HL-60 (cell line): ENCODE results near the gene ZNF490.
A peak's percentile ranks its signal among the peaks of the same experiment; 100 is the strongest.

ENCODE experiments used
- DNase-seq, 2 experiments: peaks; one replicate each; pipeline ENCODE4 v3.0.0-alpha.2; 2010 to 2020; ENCODE audit warnings: low read depth in 1 of 2, low spot score in 1 of 2
- H3K27ac ChIP-seq: fragments of 250-450 bp; sonication (Bioruptor Pico); replicated peaks from 2 replicates; pipeline ENCODE4 v1.5.1; 2020; ENCODE audit warnings: mild to moderate bottlenecking, moderate library complexity
- H3K27me3 ChIP-seq: fragments of 250-450 bp; sonication (Bioruptor Pico); 2 replicates; pipeline ENCODE4 v1.5.1; 2021; ENCODE audit warnings: mild to moderate bottlenecking, moderate library complexity; ENCODE audit not compliant: insufficient read depth, poor library complexity, severe bottlenecking
- H3K4me3 ChIP-seq: replicated peaks from 2 replicates; pipeline ENCODE4 v1.5.1; 2011; ENCODE audit warnings: mild to moderate bottlenecking, control low read depth, low read length; ENCODE audit not compliant: insufficient read depth
- GABPA ChIP-seq: IDR thresholded peaks from 2 replicates; pipeline ENCODE4 v1.6.1; 2012; ENCODE audit warnings: low read depth
- POLR2AphosphoS5 ChIP-seq: IDR thresholded peaks from 2 replicates; pipeline ENCODE4 v1.6.1; 2012; ENCODE audit warnings: low read depth
- SPI1 ChIP-seq: IDR thresholded peaks from 2 replicates; pipeline ENCODE4 v1.6.1; 2012; ENCODE audit warnings: low read depth, mild to moderate bottlenecking, borderline replicate concordance
- TF ChIP-seq, protein P1 (sequence below): IDR thresholded peaks from 2 replicates; pipeline ENCODE4 v1.6.1; 2012; ENCODE audit warnings: low read depth; ENCODE audit not compliant: insufficient replicate concordance
- TF ChIP-seq, protein P2 (sequence below): IDR thresholded peaks from one replicate; pipeline ENCODE4 v1.5.1; 2011; ENCODE audit warnings: low read length, control low read depth, inconsistent platforms; ENCODE audit not compliant: insufficient read depth

ZNF490 gene

DNA sequence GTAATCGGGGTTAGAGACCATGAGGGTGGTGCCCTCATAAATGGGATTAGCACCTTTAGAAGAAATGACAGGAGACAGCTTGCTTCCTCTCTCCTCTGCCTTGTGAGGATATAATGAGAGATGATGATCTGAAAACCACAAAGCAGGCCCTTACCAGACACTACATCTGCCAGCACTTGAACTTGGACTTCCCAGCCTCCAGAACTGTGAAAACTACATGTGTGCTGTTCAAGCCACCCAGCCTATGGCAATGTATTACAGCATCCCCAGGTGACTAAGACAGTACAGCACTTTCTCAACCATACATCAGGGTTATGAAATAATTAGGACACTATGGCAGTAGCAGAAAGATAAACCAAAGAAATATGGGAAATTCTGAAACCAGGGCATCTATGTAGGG lies 66.8 kb downstream of the ZNF490 start:
- TF ChIP-seq POLR2AphosphoS5 (no peak), GABPA (no peak), SPI1 (no peak)
- TF ChIP-seq, protein P1, sequence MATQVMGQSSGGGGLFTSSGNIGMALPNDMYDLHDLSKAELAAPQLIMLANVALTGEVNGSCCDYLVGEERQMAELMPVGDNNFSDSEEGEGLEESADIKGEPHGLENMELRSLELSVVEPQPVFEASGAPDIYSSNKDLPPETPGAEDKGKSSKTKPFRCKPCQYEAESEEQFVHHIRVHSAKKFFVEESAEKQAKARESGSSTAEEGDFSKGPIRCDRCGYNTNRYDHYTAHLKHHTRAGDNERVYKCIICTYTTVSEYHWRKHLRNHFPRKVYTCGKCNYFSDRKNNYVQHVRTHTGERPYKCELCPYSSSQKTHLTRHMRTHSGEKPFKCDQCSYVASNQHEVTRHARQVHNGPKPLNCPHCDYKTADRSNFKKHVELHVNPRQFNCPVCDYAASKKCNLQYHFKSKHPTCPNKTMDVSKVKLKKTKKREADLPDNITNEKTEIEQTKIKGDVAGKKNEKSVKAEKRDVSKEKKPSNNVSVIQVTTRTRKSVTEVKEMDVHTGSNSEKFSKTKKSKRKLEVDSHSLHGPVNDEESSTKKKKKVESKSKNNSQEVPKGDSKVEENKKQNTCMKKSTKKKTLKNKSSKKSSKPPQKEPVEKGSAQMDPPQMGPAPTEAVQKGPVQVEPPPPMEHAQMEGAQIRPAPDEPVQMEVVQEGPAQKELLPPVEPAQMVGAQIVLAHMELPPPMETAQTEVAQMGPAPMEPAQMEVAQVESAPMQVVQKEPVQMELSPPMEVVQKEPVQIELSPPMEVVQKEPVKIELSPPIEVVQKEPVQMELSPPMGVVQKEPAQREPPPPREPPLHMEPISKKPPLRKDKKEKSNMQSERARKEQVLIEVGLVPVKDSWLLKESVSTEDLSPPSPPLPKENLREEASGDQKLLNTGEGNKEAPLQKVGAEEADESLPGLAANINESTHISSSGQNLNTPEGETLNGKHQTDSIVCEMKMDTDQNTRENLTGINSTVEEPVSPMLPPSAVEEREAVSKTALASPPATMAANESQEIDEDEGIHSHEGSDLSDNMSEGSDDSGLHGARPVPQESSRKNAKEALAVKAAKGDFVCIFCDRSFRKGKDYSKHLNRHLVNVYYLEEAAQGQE, result no peak
- TF ChIP-seq, protein P2, sequence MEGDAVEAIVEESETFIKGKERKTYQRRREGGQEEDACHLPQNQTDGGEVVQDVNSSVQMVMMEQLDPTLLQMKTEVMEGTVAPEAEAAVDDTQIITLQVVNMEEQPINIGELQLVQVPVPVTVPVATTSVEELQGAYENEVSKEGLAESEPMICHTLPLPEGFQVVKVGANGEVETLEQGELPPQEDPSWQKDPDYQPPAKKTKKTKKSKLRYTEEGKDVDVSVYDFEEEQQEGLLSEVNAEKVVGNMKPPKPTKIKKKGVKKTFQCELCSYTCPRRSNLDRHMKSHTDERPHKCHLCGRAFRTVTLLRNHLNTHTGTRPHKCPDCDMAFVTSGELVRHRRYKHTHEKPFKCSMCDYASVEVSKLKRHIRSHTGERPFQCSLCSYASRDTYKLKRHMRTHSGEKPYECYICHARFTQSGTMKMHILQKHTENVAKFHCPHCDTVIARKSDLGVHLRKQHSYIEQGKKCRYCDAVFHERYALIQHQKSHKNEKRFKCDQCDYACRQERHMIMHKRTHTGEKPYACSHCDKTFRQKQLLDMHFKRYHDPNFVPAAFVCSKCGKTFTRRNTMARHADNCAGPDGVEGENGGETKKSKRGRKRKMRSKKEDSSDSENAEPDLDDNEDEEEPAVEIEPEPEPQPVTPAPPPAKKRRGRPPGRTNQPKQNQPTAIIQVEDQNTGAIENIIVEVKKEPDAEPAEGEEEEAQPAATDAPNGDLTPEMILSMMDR, result no peak
- Histone ChIP-seq H3K4me3 (no peak overlapping the region), H3K27me3 (no peaks in the 10 kb centered on the region), H3K27ac (no peak overlapping the region)
- DNase-seq, result peak in 1 of 2 experiments; percentile 42
